ENCODE measurements around the gene STAP2. TPM values are rescaled to one million over a fixed set of nuclear protein-coding genes. Genes with fewer than 3 reads are reported as not detected.

The STAP2 gene
- total RNA-seq, 8 experiments from 2014 or later = 2.2 to 7.5 (median 4.6) TPM

- in situ Hi-C loops (cut with MboI; ENCODE audit: low pct_unique_long_range_greater_than_20kb in 2 of 9, low sequenced_read_pairs in 9 of 9, unreplicated experiment in 9 of 9) = no loop called here
- peak; percentile 91 to 99 (median 95) for ATAC-seq (replicated peaks in 6 of 8)
- no peak within 1 kb of the TSS for H3K27ac ChIP-seq
- WGBS, 10 experiments = no CpG with 5 or more reads among the region's 63 CpGs
- peak within 1 kb of the TSS; percentile 40 to 76 (median 47) for H3K4me3 ChIP-seq
- H3K4me1 ChIP-seq (replicated peaks in 1 of 2) = peaks cover 0 to 11% of the 10 kb centered on the region in 2 donors
Measured at GRCh38 chr19:4304538-4305256, 33.9 kb downstream of the STAP2 start, which contains the start of gene FSD1. Gene FSD1, plus strand, starts transcription at chr19:4304598. Its CDS starts 149 bp downstream, at chr19:4304747.

GRCh38 chr19:4303819-4304537 lies 34.6 kb downstream of the STAP2 start:
- in situ Hi-C loops (cut with MboI; ENCODE audit: low pct_unique_long_range_greater_than_20kb in 2 of 9, low sequenced_read_pairs in 9 of 9, unreplicated experiment in 9 of 9) = no loop called here
- Histone ChIP-seq H3K4me3 (peak overlapping the region; percentile 40 to 76 (median 47)), H3K4me1 (replicated peaks in 1 of 2) (peaks cover 0 to 11% of the 10 kb centered on the region in 2 donors), H3K27ac (no peak overlapping the region)
- no peak for ATAC-seq (replicated peaks in 6 of 8)
- WGBS, 10 experiments = 0 to 100% (median 40%) methylated on average over 1 to 4 of the region's 18 CpGs; no CpG with 5 or more reads in 5 of the 10 experiments

GRCh38 chr19:4302243-4302640 lies 36.4 kb downstream of the STAP2 start, which contains the start of gene TMIGD2:
Gene TMIGD2, minus strand, starts transcription at chr19:4302389. Its CDS starts 4 bp downstream, at chr19:4302385.
- no peak for ATAC-seq (replicated peaks in 6 of 8)
- H3K4me3 ChIP-seq = no peak within 1 kb of the TSS
- no peak within 1 kb of the TSS for H3K27ac ChIP-seq
- 60% methylated on average over 1 of the region's 8 CpGs; no CpG with 5 or more reads in 8 of the 10 experiments for WGBS, 10 experiments
- H3K4me1 ChIP-seq (replicated peaks in 1 of 2) = peaks cover 0 to 11% of the 10 kb centered on the region in 2 donors
- in situ Hi-C loops (cut with MboI; ENCODE audit: low pct_unique_long_range_greater_than_20kb in 2 of 9, low sequenced_read_pairs in 9 of 9, unreplicated experiment in 9 of 9) = no loop called here

- 25 to 79% (median 52%) methylated on average over 3 to 10 of the region's 13 CpGs; no CpG with 5 or more reads in 1 of the 10 experiments for WGBS, 10 experiments
- in situ Hi-C loops (cut with MboI; ENCODE audit: low pct_unique_long_range_greater_than_20kb in 2 of 9, low sequenced_read_pairs in 9 of 9, unreplicated experiment in 9 of 9) = no loop called here
- H3K4me3 ChIP-seq = no peak overlapping the region
- no peak overlapping the region for H3K27ac ChIP-seq
- peaks cover 0 to 11% of the 10 kb centered on the region in 2 donors for H3K4me1 ChIP-seq (replicated peaks in 1 of 2)
- ATAC-seq (replicated peaks in 6 of 8) = no peak
Measured at GRCh38 chr19:4301590-4302242, 36.9 kb downstream of the STAP2 start.

- ATAC-seq (replicated peaks in 6 of 8) = no peak
Measured at GRCh38 chr19:4300589-4300988, 38.0 kb downstream of the STAP2 start.

GRCh38 chr19:4298810-4299550 lies 39.6 kb downstream of the STAP2 start:
- WGBS, 10 experiments = 40 to 100% (median 70%) methylated on average over 1 to 3 of the region's 8 CpGs; no CpG with 5 or more reads in 3 of the 10 experiments
- in situ Hi-C loops (cut with MboI; ENCODE audit: low pct_unique_long_range_greater_than_20kb in 2 of 9, low sequenced_read_pairs in 9 of 9, unreplicated experiment in 9 of 9) = no loop called here

More at GRCh38 chr19:4300589-4300988, 38.0 kb downstream of the STAP2 start:
- Histone ChIP-seq H3K4me3 (no peak overlapping the region), H3K4me1 (replicated peaks in 1 of 2) (peaks cover 2 to 11% of the 10 kb centered on the region in 2 donors), H3K27ac (no peak overlapping the region)
- in situ Hi-C loops (cut with MboI; ENCODE audit: low pct_unique_long_range_greater_than_20kb in 2 of 9, low sequenced_read_pairs in 9 of 9, unreplicated experiment in 9 of 9) = no loop called here
- WGBS, 10 experiments = 95% methylated on average over 3 of the region's 3 CpGs; no CpG with 5 or more reads in 9 of the 10 experiments

GRCh38 chr19:4297901-4298809 lies 40.5 kb downstream of the STAP2 start:
- in situ Hi-C loops (cut with MboI; ENCODE audit: low pct_unique_long_range_greater_than_20kb in 2 of 9, low sequenced_read_pairs in 9 of 9, unreplicated experiment in 9 of 9) = no loop called here
- 31 to 80% (median 69%) methylated on average over 2 to 9 of the region's 27 CpGs; no CpG with 5 or more reads in 4 of the 10 experiments for WGBS, 10 experiments
- no peak for ATAC-seq (replicated peaks in 6 of 8)
- Histone ChIP-seq H3K4me1 (replicated peaks in 1 of 2) (peaks cover 2 to 11% of the 10 kb centered on the region in 2 donors), H3K4me3 (no peak overlapping the region), H3K27ac (no peak overlapping the region)

More at GRCh38 chr19:4298810-4299550, 39.6 kb downstream of the STAP2 start:
- H3K4me3 ChIP-seq = no peak overlapping the region
- no peak for ATAC-seq (replicated peaks in 6 of 8)
- peaks cover 2 to 11% of the 10 kb centered on the region in 2 donors for H3K4me1 ChIP-seq (replicated peaks in 1 of 2)
- no peak overlapping the region for H3K27ac ChIP-seq

- H3K27ac ChIP-seq = no peak overlapping the region
- WGBS, 10 experiments = 20 to 100% (median 68%) methylated on average over 1 to 6 of the region's 14 CpGs; no CpG with 5 or more reads in 3 of the 10 experiments
- in situ Hi-C loops (cut with MboI; ENCODE audit: low pct_unique_long_range_greater_than_20kb in 2 of 9, low sequenced_read_pairs in 9 of 9, unreplicated experiment in 9 of 9) = no loop called here
- peak; percentile 25 to 82 (median 67) for ATAC-seq (replicated peaks in 6 of 8)
- peaks cover 6% of the 10 kb centered on the region in 2 donors for H3K4me1 ChIP-seq (replicated peaks in 1 of 2)
- no peak overlapping the region for H3K4me3 ChIP-seq
Measured at GRCh38 chr19:4295972-4296771, 42.5 kb downstream of the STAP2 start.

GRCh38 chr19:4294389-4294788 lies 44.2 kb downstream of the STAP2 start:
- Histone ChIP-seq H3K4me3 (no peak overlapping the region), H3K27ac (no peak overlapping the region), H3K4me1 (replicated peaks in 1 of 2) (peaks cover 11 to 16% of the 10 kb centered on the region in 2 donors)
- in situ Hi-C loops (cut with MboI; ENCODE audit: low pct_unique_long_range_greater_than_20kb in 2 of 9, low sequenced_read_pairs in 9 of 9, unreplicated experiment in 9 of 9) = no loop called here
- WGBS, 10 experiments = 0 to 67% (median 30%) methylated on average over 1 to 2 of the region's 10 CpGs; no CpG with 5 or more reads in 6 of the 10 experiments
- ATAC-seq (replicated peaks in 6 of 8) = no peak

GRCh38 chr19:4292515-4292914 lies 46.1 kb downstream of the STAP2 start:
- no peak overlapping the region for H3K27ac ChIP-seq
- no peak for ATAC-seq (replicated peaks in 6 of 8)
- WGBS, 10 experiments = 60 to 90% methylated on average over 3 to 7 of the region's 15 CpGs; no CpG with 5 or more reads in 8 of the 10 experiments
- peaks cover 11 to 16% of the 10 kb centered on the region in 2 donors for H3K4me1 ChIP-seq (replicated peaks in 1 of 2)
- no peak overlapping the region for H3K4me3 ChIP-seq
- in situ Hi-C loops (cut with MboI; ENCODE audit: low pct_unique_long_range_greater_than_20kb in 2 of 9, low sequenced_read_pairs in 9 of 9, unreplicated experiment in 9 of 9) = no loop called here

GRCh38 chr19:4291184-4291732 lies 47.4 kb downstream of the STAP2 start:
- WGBS, 10 experiments = 0 to 60% (median 20%) methylated on average over 1 to 3 of the region's 8 CpGs; no CpG with 5 or more reads in 5 of the 10 experiments
- peaks cover 9 to 16% of the 10 kb centered on the region in 2 donors for H3K4me1 ChIP-seq (replicated peaks in 1 of 2)
- H3K4me3 ChIP-seq = no peak overlapping the region
- in situ Hi-C loops (cut with MboI; ENCODE audit: low pct_unique_long_range_greater_than_20kb in 2 of 9, low sequenced_read_pairs in 9 of 9, unreplicated experiment in 9 of 9) = no loop called here
- peak in 5 of 8 experiments; percentile 47 to 82 (median 73) for ATAC-seq (replicated peaks in 6 of 8)
- peak overlapping the region; percentile 27 to 62 for H3K27ac ChIP-seq

Measured in motor neuron (in vitro differentiated cells).